ENCODE results near the gene TGFBI.

The TGFBI gene

DNA sequence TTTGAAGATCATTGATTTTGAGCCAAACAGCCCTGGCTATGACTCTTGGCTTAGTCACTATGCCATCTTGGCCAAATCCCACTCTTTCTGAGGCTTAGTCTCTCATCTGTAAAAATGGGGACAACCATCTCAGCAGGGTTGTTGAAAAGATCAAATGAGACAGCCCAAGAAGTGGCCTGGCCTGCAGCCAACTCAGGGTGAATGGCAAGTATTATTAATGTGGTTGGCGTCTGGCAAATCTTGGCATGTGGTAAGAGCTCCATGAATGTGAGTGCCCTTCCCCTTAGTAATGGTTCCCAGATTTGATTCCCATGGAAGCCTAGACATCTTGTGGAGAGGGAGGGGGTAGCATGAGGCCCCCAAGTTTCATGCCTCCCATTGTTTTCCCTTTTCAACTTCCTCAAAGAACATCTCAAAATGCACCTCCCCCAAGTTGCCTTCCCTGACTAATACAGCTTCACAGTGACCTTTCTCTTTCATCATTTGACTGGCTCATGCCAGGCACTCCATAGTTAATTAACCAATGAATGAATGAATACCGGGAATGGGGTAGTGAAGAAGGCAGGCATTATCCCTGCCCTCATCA is 11.8 kb upstream of the TGFBI start:
- TF ChIP-seq, protein P1, sequence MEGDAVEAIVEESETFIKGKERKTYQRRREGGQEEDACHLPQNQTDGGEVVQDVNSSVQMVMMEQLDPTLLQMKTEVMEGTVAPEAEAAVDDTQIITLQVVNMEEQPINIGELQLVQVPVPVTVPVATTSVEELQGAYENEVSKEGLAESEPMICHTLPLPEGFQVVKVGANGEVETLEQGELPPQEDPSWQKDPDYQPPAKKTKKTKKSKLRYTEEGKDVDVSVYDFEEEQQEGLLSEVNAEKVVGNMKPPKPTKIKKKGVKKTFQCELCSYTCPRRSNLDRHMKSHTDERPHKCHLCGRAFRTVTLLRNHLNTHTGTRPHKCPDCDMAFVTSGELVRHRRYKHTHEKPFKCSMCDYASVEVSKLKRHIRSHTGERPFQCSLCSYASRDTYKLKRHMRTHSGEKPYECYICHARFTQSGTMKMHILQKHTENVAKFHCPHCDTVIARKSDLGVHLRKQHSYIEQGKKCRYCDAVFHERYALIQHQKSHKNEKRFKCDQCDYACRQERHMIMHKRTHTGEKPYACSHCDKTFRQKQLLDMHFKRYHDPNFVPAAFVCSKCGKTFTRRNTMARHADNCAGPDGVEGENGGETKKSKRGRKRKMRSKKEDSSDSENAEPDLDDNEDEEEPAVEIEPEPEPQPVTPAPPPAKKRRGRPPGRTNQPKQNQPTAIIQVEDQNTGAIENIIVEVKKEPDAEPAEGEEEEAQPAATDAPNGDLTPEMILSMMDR (IDR thresholded peaks at IDR 0.05; ENCODE audit: low read depth, low read length, missing control alignments): peak; percentile 45
- peak overlapping the region; percentile 78 for H3K27ac ChIP-seq
- H3K36me3 ChIP-seq (replicated peaks): no peaks in the 10 kb centered on the region
- peak; percentile 79 for DNase-seq
- in situ Hi-C loops (cut with HindIII; ENCODE audit: low pct_ligation_motif_present, low sequenced_read_pairs): no loop called here
- H3K4me3 ChIP-seq (ENCODE audit: low read depth, low read length): no peak overlapping the region
- H3K27me3 ChIP-seq (replicated peaks): no peaks in the 10 kb centered on the region

DNA sequence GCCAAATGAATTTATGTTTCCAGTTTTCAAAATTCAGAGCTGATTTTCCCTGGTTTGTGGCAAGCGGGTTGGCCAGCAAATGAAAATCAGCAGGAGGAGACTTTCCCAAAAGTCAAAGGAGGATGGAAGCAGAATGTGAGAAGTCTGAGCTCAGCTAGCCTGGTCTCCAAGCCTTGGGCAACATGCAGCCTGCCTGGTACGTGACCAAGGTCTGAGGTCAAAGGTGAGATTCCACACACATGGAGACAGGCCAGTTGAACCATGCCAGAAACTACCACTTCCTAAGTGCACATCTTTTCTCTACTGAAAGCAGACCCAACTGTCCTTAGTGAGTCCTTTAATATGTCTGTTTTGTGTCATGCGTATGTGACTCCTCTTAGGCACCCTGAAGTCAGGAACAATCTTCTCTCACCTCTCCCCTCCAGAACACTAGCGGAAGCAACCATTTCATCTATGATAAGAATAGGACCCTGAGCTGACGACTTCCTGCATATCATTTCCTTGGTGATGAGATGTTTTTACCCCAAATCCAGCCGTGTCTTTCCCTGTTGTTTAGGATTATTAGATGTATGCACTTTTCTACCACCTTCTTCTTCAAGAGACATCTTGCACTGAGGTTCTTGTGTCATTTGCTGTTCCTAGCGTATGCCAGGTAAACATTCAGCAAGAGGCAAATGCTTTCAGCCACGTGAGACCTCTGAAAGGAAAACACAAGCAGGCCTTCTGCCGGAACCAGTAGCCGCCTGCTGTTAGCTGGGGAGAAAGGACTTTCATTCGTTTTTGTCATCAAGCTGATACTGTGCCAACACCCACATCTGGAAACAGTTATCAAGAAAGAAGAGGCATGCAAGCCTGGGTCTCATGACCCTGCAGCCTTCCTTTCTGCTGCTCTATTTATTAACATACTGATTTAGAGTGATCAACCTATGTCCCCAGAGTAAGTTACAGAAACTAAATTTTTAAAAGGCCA is 9.7 kb upstream of the TGFBI start:
- Histone ChIP-seq H3K36me3 (replicated peaks) (no peaks in the 10 kb centered on the region), H3K27ac (peak overlapping the region; percentile 98), H3K27me3 (replicated peaks) (no peaks in the 10 kb centered on the region), H3K4me3 (ENCODE audit: low read depth, low read length) (no peak overlapping the region)
- DNase-seq: peak; percentile 97
- TF ChIP-seq, protein P1 (IDR thresholded peaks at IDR 0.05; ENCODE audit: low read depth, low read length, missing control alignments): peak; percentile 73
- in situ Hi-C loops (cut with HindIII; ENCODE audit: low pct_ligation_motif_present, low sequenced_read_pairs): no loop called here

DNA sequence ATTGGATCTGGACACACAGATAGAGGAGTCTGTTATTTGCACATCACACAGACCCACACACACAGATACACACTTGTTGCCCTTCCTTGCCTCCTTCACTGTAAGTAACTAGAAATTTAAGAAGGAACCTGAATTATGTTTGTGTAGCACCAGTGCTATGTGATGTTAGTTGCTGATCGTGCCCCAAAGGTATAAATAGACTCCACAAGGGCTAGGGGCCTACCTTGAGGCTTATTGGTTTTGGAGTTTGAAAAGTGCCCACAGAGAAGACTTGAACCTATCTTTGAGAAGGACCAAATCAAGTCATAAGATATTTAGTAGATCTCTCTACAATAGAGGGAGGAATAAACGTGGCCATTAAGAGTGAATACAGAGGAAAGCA is 8.8 kb upstream of the TGFBI start:
- in situ Hi-C loops (cut with HindIII; ENCODE audit: low pct_ligation_motif_present, low sequenced_read_pairs): no loop called here
- H3K4me3 ChIP-seq (ENCODE audit: low read depth, low read length): no peak overlapping the region
- H3K27me3 ChIP-seq (replicated peaks): no peaks in the 10 kb centered on the region
- TF ChIP-seq, protein P1 (IDR thresholded peaks at IDR 0.05; ENCODE audit: low read depth, low read length, missing control alignments): no peak
- DNase-seq: no peak
- H3K36me3 ChIP-seq (replicated peaks): no peaks in the 10 kb centered on the region
- H3K27ac ChIP-seq: peak overlapping the region; percentile 98

DNA sequence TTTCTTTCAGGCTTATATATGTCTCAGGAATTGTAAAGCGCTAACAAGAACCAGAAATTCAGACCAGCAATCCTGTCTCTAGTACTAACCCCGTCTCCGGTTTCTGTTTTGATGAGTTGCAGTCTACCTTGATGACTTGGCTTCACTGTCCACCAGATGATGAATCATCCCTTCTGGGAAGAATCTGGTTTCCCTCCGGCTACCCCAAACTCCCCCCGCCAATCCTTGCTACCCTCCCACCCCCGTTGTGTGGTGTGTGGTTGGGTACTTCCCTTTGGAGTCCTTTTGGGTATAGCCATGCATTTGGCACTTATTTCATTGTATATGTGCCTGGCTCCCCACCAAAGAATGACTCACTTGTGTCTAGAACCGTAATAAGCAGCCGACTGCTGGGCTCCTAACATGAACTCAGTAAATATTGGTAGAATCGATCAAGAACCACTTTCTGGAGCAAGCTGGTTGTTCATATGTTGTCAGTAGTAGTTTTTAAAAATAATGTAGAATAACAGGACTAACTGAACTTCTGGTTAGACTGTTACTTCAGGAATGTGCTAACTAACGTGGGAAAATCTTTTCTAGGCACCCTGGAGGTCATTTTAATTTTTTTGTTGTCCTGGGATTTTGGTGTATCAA is 8.3 kb upstream of the TGFBI start:
- in situ Hi-C loops (cut with HindIII; ENCODE audit: low pct_ligation_motif_present, low sequenced_read_pairs): no loop called here
- peak; percentile 96 for DNase-seq
- TF ChIP-seq, protein P1 (IDR thresholded peaks at IDR 0.05; ENCODE audit: low read depth, low read length, missing control alignments): no peak
- H3K27ac ChIP-seq: peak overlapping the region; percentile 98
- no peaks in the 10 kb centered on the region for H3K27me3 ChIP-seq (replicated peaks)
- no peaks in the 10 kb centered on the region for H3K36me3 ChIP-seq (replicated peaks)
- H3K4me3 ChIP-seq (ENCODE audit: low read depth, low read length): no peak overlapping the region

DNA sequence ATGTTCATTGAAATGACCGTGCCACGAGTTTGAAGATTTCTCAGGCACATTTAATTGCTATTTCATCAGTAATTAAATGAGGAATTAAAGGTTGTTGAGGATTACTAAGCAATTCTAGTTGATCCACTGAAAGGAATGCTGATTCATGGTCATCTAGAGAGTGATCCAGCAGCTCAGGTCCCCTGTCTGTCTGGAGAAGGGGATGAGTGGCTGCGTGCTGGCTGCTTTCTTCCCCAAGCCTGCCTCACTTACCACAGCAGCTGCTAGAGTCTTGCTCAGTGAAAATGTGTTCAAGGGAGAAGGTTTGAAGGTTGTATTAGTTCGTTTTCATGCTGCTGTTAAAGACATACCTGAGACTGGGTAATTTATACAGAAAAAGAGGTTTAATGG is 7.8 kb upstream of the TGFBI start:
- Histone ChIP-seq H3K27me3 (replicated peaks) (no peaks in the 10 kb centered on the region), H3K27ac (peak overlapping the region; percentile 98), H3K4me3 (ENCODE audit: low read depth, low read length) (no peak overlapping the region), H3K36me3 (replicated peaks) (no peaks in the 10 kb centered on the region)
- in situ Hi-C loops (cut with HindIII; ENCODE audit: low pct_ligation_motif_present, low sequenced_read_pairs): no loop called here
- TF ChIP-seq, protein P1 (IDR thresholded peaks at IDR 0.05; ENCODE audit: low read depth, low read length, missing control alignments): no peak
- DNase-seq: peak; percentile 63
